VCaP (cell line): ENCODE measurements around the gene CPPED1.

Experiments used
- H3K27ac ChIP-seq: fragments of 450-650 bp; 2 replicates; pipeline ENCODE4 v1.5.1; 2017
- CTCF ChIP-seq: fragments of 450-650 bp; conservative IDR thresholded peaks from 2 replicates; pipeline ENCODE4 v1.5.1; 2017; ENCODE audit warnings: mild to moderate bottlenecking, moderate library complexity

The CPPED1 gene

GRCh38 chr16:12611916-12612597 lies 191.6 kb downstream of the CPPED1 start:
- no peak for TF ChIP-seq CTCF
- H3K27ac ChIP-seq = no peak overlapping the region

- no peak for TF ChIP-seq CTCF
- no peak overlapping the region for H3K27ac ChIP-seq
Measured at GRCh38 chr16:12611006-12611477, 192.6 kb downstream of the CPPED1 start.

GRCh38 chr16:12609937-12610699 lies 193.6 kb downstream of the CPPED1 start:
- TF ChIP-seq CTCF = no peak
- no peak overlapping the region for H3K27ac ChIP-seq
